ENCODE data around the gene MS4A6A.

The MS4A6A gene

DNA sequence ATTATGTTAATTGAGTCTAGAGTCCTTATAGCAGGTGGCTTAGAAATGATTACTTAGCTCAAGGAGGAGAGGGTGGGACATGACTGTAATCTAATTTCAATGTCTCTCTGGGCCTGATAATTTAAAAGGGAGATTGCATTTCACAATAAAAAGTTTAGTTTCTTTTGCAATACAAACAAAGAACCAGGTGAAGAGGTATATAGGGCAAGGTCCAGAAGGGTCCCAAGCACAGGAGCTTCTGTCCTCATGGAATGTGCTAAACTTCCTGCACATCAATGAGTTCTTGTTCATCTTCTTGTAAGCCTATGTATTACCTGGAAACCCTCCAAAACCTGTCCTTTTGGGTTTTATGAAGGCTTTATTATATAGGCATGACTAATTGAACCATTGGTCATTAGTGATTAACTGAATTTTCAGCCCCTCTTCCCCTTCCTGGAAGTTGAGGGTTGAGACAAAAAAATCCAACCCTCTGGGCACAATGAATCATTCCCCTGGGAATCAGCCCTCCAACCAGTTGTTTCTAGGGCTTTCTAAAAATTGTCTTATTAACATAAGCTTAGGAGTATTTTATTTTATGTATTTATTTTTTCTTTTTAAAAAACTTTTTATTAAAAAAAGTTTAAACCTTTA is 56.8 kb downstream of the MS4A6A start:
- no peak for DNase-seq

GRCh38 chr11:60124802-60125432 is 58.0 kb downstream of the MS4A6A start:
- DNase-seq = no peak
